GM18909 (cell line): ENCODE measurements around the gene TSPAN10.

Experiments used
- ATAC-seq: cut with Tn5 transposase; IDR thresholded peaks from one replicate; pipeline ENCODE4 v1.9.1; 2021; ENCODE audit warnings: mild to moderate bottlenecking; ENCODE audit not compliant: unreplicated experiment, poor library complexity

TSPAN10 gene

GRCh38 chr17:81630274-81630673 is 6.7 kb upstream of the TSPAN10 start:
- ATAC-seq = no peak

GRCh38 chr17:81631482-81631881 is 5.5 kb upstream of the TSPAN10 start:
- ATAC-seq = no peak

- ATAC-seq = no peak
Measured at GRCh38 chr17:81635431-81635830, 1.6 kb upstream of the TSPAN10 start.

GRCh38 chr17:81635973-81636504 is 957 bp upstream of the TSPAN10 start:
- no peak for ATAC-seq

- ATAC-seq = no peak
Measured at GRCh38 chr17:81638683-81639082, 1.7 kb downstream of the TSPAN10 start.

- ATAC-seq = no peak
Measured at GRCh38 chr17:81640011-81640410, 3.0 kb downstream of the TSPAN10 start.

GRCh38 chr17:81641825-81642489 is 5.0 kb downstream of the TSPAN10 start:
- no peak for ATAC-seq

GRCh38 chr17:81644496-81644895 is 7.5 kb downstream of the TSPAN10 start:
- no peak for ATAC-seq

GRCh38 chr17:81644976-81645952 is 8.3 kb downstream of the TSPAN10 start:
- no peak for ATAC-seq

GRCh38 chr17:81646869-81647600 is 10.0 kb downstream of the TSPAN10 start:
- ATAC-seq = no peak

- no peak for ATAC-seq
Measured at GRCh38 chr17:81647640-81648012, 10.6 kb downstream of the TSPAN10 start.

- ATAC-seq = no peak
Measured at GRCh38 chr17:81648013-81648706, 11.2 kb downstream of the TSPAN10 start.

GRCh38 chr17:81648707-81649085 is 11.7 kb downstream of the TSPAN10 start:
- ATAC-seq = no peak

GRCh38 chr17:81650951-81651350 is 14.0 kb downstream of the TSPAN10 start:
- no peak for ATAC-seq

GRCh38 chr17:81651692-81652091 is 14.7 kb downstream of the TSPAN10 start:
- ATAC-seq = no peak

GRCh38 chr17:81652906-81653771 is 16.1 kb downstream of the TSPAN10 start:
- ATAC-seq = no peak

GRCh38 chr17:81655378-81656117 is 18.6 kb downstream of the TSPAN10 start:
- no peak for ATAC-seq

- no peak for ATAC-seq
Measured at GRCh38 chr17:81656118-81656743, 19.2 kb downstream of the TSPAN10 start, which contains the start of gene PDE6G. PDE6G (minus strand) TSS chr17:81656542; CDS start chr17:81653305, 3,237 bp downstream.
